ENCODE results near the gene C1QTNF9B. TPM values are rescaled to one million over a fixed set of nuclear protein-coding genes. Genes with fewer than 3 reads are reported as not detected.
"Not testable (repeated sequence)": the region's sequence is repeated elsewhere in the genome, so short reads cannot be mapped to it uniquely, and the experiment has no call there.

C1QTNF9B gene
- not detected in 2 replicates for total RNA-seq
- long read RNA-seq, result 0 reads

DNA sequence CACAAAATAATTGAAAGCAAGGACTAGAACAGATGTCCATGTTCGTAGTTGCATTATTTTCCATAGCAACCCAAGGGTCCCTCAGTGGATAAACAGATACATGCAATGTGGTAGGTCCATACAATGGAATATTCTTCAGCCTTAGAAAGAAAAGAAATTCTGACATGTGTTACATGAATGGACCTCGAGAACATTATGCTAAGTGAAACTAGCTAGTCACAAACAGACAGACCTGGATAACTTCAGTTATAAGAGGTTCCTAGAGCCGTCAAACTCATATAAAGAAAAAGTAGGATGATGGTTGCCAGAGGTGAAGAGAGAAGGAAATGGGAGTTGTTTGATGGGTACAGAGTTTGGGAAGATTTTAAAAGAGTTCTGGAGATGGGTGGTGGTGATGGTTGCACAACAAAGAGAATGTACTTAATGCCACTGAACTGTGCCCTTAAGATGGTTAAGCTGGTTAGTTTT, at the start of gene C1QTNF9B:
Gene C1QTNF9B, minus strand, starts transcription at position 51 of the 468 bp plus-strand sequence.
- H3K27ac Mint-ChIP-seq (ENCODE audit: unreplicated experiment); DNase-seq (ENCODE audit: extremely low spot score, unreplicated experiment); H3K4me3 Mint-ChIP-seq (ENCODE audit: unreplicated experiment); H3K9me3 Mint-ChIP-seq (ENCODE audit: unreplicated experiment); H3K27me3 Mint-ChIP-seq (ENCODE audit: unreplicated experiment); H3K36me3 Mint-ChIP-seq (ENCODE audit: unreplicated experiment): not testable (repeated sequence)
- H3K4me1 Mint-ChIP-seq (ENCODE audit: unreplicated experiment), result peaks cover 14% of the 10 kb centered on the region

- H3K4me3 Mint-ChIP-seq (ENCODE audit: unreplicated experiment), result no peak overlapping the region
- H3K27ac Mint-ChIP-seq (ENCODE audit: unreplicated experiment), result no peak overlapping the region
- H3K27me3 Mint-ChIP-seq (ENCODE audit: unreplicated experiment), result peaks cover 19% of the 10 kb centered on the region
- peaks cover 5% of the 10 kb centered on the region for H3K4me1 Mint-ChIP-seq (ENCODE audit: unreplicated experiment)
- TF ChIP-seq CTCF (IDR thresholded peaks at IDR 0.05), result no peak
- no peak for DNase-seq (ENCODE audit: extremely low spot score, unreplicated experiment)
- H3K9me3 Mint-ChIP-seq (ENCODE audit: unreplicated experiment), result no peaks in the 10 kb centered on the region
- H3K36me3 Mint-ChIP-seq (ENCODE audit: unreplicated experiment), result no peaks in the 10 kb centered on the region
Observed at GRCh38 chr13:23946900-23947299, 49.6 kb upstream of the C1QTNF9B start.

GRCh38 chr13:23946067-23946466, 48.8 kb upstream of the C1QTNF9B start:
- Mint-ChIP-seq H3K36me3 (ENCODE audit: unreplicated experiment) (no peaks in the 10 kb centered on the region), H3K27ac (ENCODE audit: unreplicated experiment) (no peak overlapping the region), H3K27me3 (ENCODE audit: unreplicated experiment) (peaks cover 22% of the 10 kb centered on the region), H3K4me3 (ENCODE audit: unreplicated experiment) (no peak overlapping the region), H3K9me3 (ENCODE audit: unreplicated experiment) (no peaks in the 10 kb centered on the region), H3K4me1 (ENCODE audit: unreplicated experiment) (peaks cover 3% of the 10 kb centered on the region)
- TF ChIP-seq CTCF (IDR thresholded peaks at IDR 0.05), result no peak
- no peak for DNase-seq (ENCODE audit: extremely low spot score, unreplicated experiment)

DNA sequence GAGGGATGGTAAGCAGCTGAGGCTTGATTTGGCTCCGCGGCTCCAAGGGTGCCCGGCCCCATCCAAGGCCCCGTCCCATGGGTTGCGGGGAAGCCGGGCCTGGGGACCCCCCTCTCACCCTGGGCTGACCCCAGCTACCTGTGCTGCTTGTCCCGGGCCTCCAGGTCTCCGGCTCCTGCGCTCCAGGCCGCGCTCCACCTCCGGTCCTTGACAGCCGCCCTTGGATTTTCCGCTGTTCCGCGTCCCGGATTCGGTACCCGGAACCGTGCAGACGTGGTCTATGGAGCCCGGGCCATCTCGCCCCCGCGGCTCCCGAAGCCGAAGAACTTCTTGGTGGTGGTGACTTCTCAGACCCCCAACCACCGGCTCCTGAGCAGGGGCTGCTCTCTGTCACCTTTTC, 48.3 kb upstream of the C1QTNF9B start:
- Mint-ChIP-seq H3K27me3 (ENCODE audit: unreplicated experiment) (peaks cover 23% of the 10 kb centered on the region), H3K9me3 (ENCODE audit: unreplicated experiment) (no peaks in the 10 kb centered on the region), H3K4me3 (ENCODE audit: unreplicated experiment) (no peak overlapping the region), H3K4me1 (ENCODE audit: unreplicated experiment) (peaks cover 2% of the 10 kb centered on the region), H3K36me3 (ENCODE audit: unreplicated experiment) (no peaks in the 10 kb centered on the region), H3K27ac (ENCODE audit: unreplicated experiment) (no peak overlapping the region)
- DNase-seq (ENCODE audit: extremely low spot score, unreplicated experiment), result no peak
- TF ChIP-seq CTCF (IDR thresholded peaks at IDR 0.05), result no peak

GRCh38 chr13:23941211-23941610, 43.9 kb upstream of the C1QTNF9B start:
- H3K4me1 Mint-ChIP-seq (ENCODE audit: unreplicated experiment), result no peaks in the 10 kb centered on the region
- no peak overlapping the region for H3K4me3 Mint-ChIP-seq (ENCODE audit: unreplicated experiment)
- no peak overlapping the region for H3K27ac Mint-ChIP-seq (ENCODE audit: unreplicated experiment)
- peaks cover 17% of the 10 kb centered on the region for H3K9me3 Mint-ChIP-seq (ENCODE audit: unreplicated experiment)
- no peak for DNase-seq (ENCODE audit: extremely low spot score, unreplicated experiment)
- H3K27me3 Mint-ChIP-seq (ENCODE audit: unreplicated experiment), result peaks cover 55% of the 10 kb centered on the region
- no peak for TF ChIP-seq CTCF (IDR thresholded peaks at IDR 0.05)
- H3K36me3 Mint-ChIP-seq (ENCODE audit: unreplicated experiment), result peaks cover 1% of the 10 kb centered on the region

- H3K27me3 Mint-ChIP-seq (ENCODE audit: unreplicated experiment), result peaks cover 50% of the 10 kb centered on the region
- H3K36me3 Mint-ChIP-seq (ENCODE audit: unreplicated experiment); H3K4me3 Mint-ChIP-seq (ENCODE audit: unreplicated experiment); DNase-seq (ENCODE audit: extremely low spot score, unreplicated experiment); H3K4me1 Mint-ChIP-seq (ENCODE audit: unreplicated experiment); H3K27ac Mint-ChIP-seq (ENCODE audit: unreplicated experiment): not testable (repeated sequence)
- peaks cover 17% of the 10 kb centered on the region for H3K9me3 Mint-ChIP-seq (ENCODE audit: unreplicated experiment)
Observed at GRCh38 chr13:23939666-23940065, 42.4 kb upstream of the C1QTNF9B start.

All from osteocyte (in vitro differentiated cells).